Ovary (tissue), 9 donors: Measurements from ENCODE around the gene INHA. TPM values are rescaled to one million over a fixed set of nuclear protein-coding genes. Genes with fewer than 3 reads are reported as not detected.

Source experiments
- DNase-seq, 5 donors: peaks; one replicate each; pipeline ENCODE4 v3.0.0-alpha.2; 2019 to 2020
- H3K27ac ChIP-seq, 2 donors: fragments of 200-600 bp; one replicate each; pipeline versions ENCODE4 v1.5.1 to v1.8.0; 2019 to 2022
- H3K27me3 ChIP-seq: fragments of 200-600 bp; one replicate; pipeline ENCODE4 v1.8.0; 2022
- H3K36me3 ChIP-seq: fragments of 200-600 bp; sonication (generic); one replicate; pipeline ENCODE4 v1.5.1; 2019
- H3K4me1 ChIP-seq: one replicate; pipeline ENCODE4 v1.8.1; 2013; ENCODE audit warnings: mild to moderate bottlenecking, moderate library complexity; ENCODE audit not compliant: insufficient read depth
- H3K4me3 ChIP-seq: fragments of 200-600 bp; sonication (generic); one replicate; pipeline ENCODE4 v1.5.1; 2017
- H3K9me3 ChIP-seq, 2 donors: fragments of 200-600 bp in 1 of 2; sonication (generic) in 1 of 2; one replicate each; pipeline versions ENCODE4 v1.5.1 to v1.8.1; 2013 to 2019; ENCODE audit warnings: mild to moderate bottlenecking in 1 of 2, moderate library complexity in 1 of 2
- CTCF ChIP-seq, 3 donors: fragments of 450-650 bp in 2 of 3; fragments of 200-600 bp in 1 of 3; IDR thresholded peaks; one replicate each; pipeline versions ENCODE4 v1.5.1 to v1.8.0; 2016 to 2022; ENCODE audit warnings: antibody characterized with exemption in 3 of 3, mild to moderate bottlenecking in 1 of 3
- EP300 ChIP-seq: sonication (generic); formaldehyde crosslinking; IDR thresholded peaks from one replicate; pipeline ENCODE4 v1.6.1; 2017; ENCODE audit warnings: antibody characterized with exemption
- POLR2A ChIP-seq: fragments of 450-650 bp; IDR thresholded peaks from one replicate; pipeline ENCODE4 v1.6.1; 2017; ENCODE audit warnings: antibody characterized with exemption, mild to moderate bottlenecking, moderate library complexity
- WGBS, 3 donors: extraction: QIAGEN DNeasy Blood & Tissue Kit in 1 of 3; methylation state at CpG; one replicate each; pipeline versions ENCODE4 v1.1.5 to v1.1.7; 2013 to 2017; 5-methylcytosine and 5-hydroxymethylcytosine counted together
- intact Hi-C, 4 donors: fragments of 100-400 bp; cut with DNase I; formaldehyde crosslinking; loops; one replicate each; pipeline versions ENCODE4 v1.11.0 to v1.15.1; 2022 to 2023
- polyA plus RNA-seq, 2 donors: library from polyadenylated mRNA; stranded (reverse); fragments of 200-250 nt in 1 of 2; fragments of 350-450 nt in 1 of 2; fragmentation: Illumina TruSeq in 1 of 2; extraction: RNeasy Lipid Tissue Mini Kit (QIAGEN cat#74804) in 1 of 2; gene quantifications; one replicate each; pipeline ENCODE4 v1.2.3, GENCODE V29; 2013 to 2014
- total RNA-seq, 7 donors: library from RNA; depleted of rRNA in 2 of 7; stranded (reverse); fragments of >200 nt in 2 of 7; fragmentation: NEBNext Ultra II Directional in 3 of 7; extraction: Animal tissue kit (Norgen Biotek cat#: 25700) in 3 of 7; gene quantifications; one replicate each; pipeline versions ENCODE4 v1.1.0 to v1.2.4, GENCODE V29; 2016 to 2023
- donor health status: DM: no; HTN: no; CAD: no; lungs with moderate emphysema.
- donor health status: DM: no; HTN: no; CAD: no.
- donor health status: Bipolar disorder and iron deficiency.
- donor health status: DM: yes; HTN: yes; CAD: no.
- donor health status: DM: no; HTN: no; CAD: no.
- donor health status: DM: yes; HTN: yes; CAD: no.

Gene INHA
- total and polyA plus RNA-seq, 9 donors, result 38.4 to 165 (median 79.4) TPM

GRCh38 chr2:219551441-219552381 lies 20.4 kb upstream of the INHA start:
- TF ChIP-seq POLR2A (peak; percentile 56), CTCF (IDR thresholded peaks at IDR 0.05) (no peak), EP300 (no peak)
- WGBS, 3 donors, result 2 to 5% (median 4%) methylated on average over 42 to 54 of the region's 54 CpGs
- peak overlapping the region; percentile 66 to 92 for H3K27ac ChIP-seq

DNA sequence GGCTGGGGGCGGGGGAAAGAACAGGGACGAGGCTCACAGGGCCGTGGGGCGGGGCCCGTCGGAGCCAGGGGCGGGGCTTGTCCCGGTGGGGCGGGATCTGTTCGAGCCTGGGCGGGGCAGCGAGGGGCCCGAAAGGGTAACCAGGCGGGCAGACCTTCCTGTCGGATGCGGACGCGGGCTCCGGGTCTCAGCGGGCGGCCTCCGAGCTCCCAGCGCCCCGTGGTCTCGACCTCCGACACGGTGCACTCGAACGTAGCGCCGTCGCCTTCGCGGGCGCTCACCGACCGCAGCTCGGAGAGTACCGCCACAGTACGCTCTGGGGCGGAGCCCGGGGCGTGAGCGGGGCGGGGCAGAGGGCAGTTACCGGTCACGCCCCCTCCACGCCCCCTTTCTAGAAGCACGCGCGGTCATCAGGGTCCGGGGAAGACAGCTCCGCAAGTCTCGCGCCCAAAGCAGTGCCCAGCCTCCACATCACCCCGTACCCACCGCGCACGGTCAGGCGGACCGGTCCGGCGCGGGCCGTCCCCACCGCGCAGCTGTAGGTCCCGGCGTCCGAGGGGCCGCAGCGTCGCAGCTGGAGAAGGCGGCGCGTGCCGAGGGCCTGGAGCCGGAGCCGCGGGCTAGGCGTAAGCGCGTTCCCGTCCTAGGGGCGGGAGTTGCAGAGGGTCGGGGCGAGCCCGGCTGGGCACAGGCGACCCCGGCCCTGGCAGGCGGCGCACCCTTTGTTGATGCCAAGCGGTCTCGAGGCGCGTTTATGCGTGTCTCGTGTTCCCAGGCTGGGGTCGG lies 19.5 kb upstream of the INHA start:
- Histone ChIP-seq H3K4me1 (peaks cover 6% of the 10 kb centered on the region), H3K27ac (peak overlapping the region; percentile 66 to 92), H3K9me3 (no peaks in the 10 kb centered on the region), H3K4me3 (peak overlapping the region; percentile 70), H3K36me3 (no peaks in the 10 kb centered on the region), H3K27me3 (no peaks in the 10 kb centered on the region)
- intact Hi-C loops, result loop anchor here in 2 of 4 donors (5.0 kb wide), 2 partner anchors 55 to 80 kb away; no protein-coding TSS in a partner anchor
- 0 to 1% (median 1%) methylated on average over 61 to 99 of the region's 99 CpGs for WGBS, 3 donors
- peak; percentile 94 to 99 (median 96) for DNase-seq
- TF ChIP-seq POLR2A, result peak; percentile 30
- no peak for TF ChIP-seq EP300

More at GRCh38 chr2:219551441-219552381, 20.4 kb upstream of the INHA start:
- H3K27me3 ChIP-seq, result no peaks in the 10 kb centered on the region
- H3K9me3 ChIP-seq, result no peaks in the 10 kb centered on the region
- H3K4me3 ChIP-seq, result peak overlapping the region; percentile 70
- intact Hi-C loops, result loop anchor here in 2 of 4 donors (5.0 kb wide), 2 partner anchors 56 to 81 kb away; no protein-coding TSS in a partner anchor
- H3K36me3 ChIP-seq, result no peaks in the 10 kb centered on the region
- H3K4me1 ChIP-seq, result peaks cover 6% of the 10 kb centered on the region
- peak; percentile 83 to 88 (median 85) for DNase-seq

- Histone ChIP-seq H3K27ac (peak overlapping the region; percentile 66 to 92), H3K27me3 (no peaks in the 10 kb centered on the region), H3K36me3 (no peaks in the 10 kb centered on the region), H3K4me1 (peaks cover 6% of the 10 kb centered on the region), H3K4me3 (peak overlapping the region; percentile 70), H3K9me3 (no peaks in the 10 kb centered on the region)
- DNase-seq, result no peak
- intact Hi-C loops, result loop anchor here in 2 of 4 donors (5.0 kb wide), 2 partner anchors 54 to 79 kb away; no protein-coding TSS in a partner anchor
- 16 to 25% (median 17%) methylated on average over 7 of the region's 7 CpGs for WGBS, 3 donors
- TF ChIP-seq EP300 (no peak), CTCF (IDR thresholded peaks at IDR 0.05) (no peak), POLR2A (no peak)
Observed at GRCh38 chr2:219553168-219553417, 19.0 kb upstream of the INHA start.

- WGBS, 3 donors, result 65 to 74% (median 72%) methylated on average over 12 of the region's 12 CpGs
- Histone ChIP-seq H3K4me3 (no peak overlapping the region), H3K36me3 (no peaks in the 10 kb centered on the region), H3K27ac (peak overlapping the region; percentile 66 to 92), H3K9me3 (no peaks in the 10 kb centered on the region), H3K4me1 (peaks cover 6% of the 10 kb centered on the region), H3K27me3 (no peaks in the 10 kb centered on the region)
- intact Hi-C loops, result loop anchor here in 2 of 4 donors (5.0 kb wide), 2 partner anchors 54 to 79 kb away; no protein-coding TSS in a partner anchor
- DNase-seq, result peak in 3 of 5 donors; percentile 34 to 58 (median 56)
- TF ChIP-seq POLR2A, result no peak
- TF ChIP-seq EP300, result no peak
- TF ChIP-seq CTCF (IDR thresholded peaks at IDR 0.05), result no peak
Observed at GRCh38 chr2:219553463-219553963, 18.6 kb upstream of the INHA start.
